NCI-H1694 (cell line): Measurements from ENCODE around the gene ALCAM.
A peak's percentile ranks its signal among the peaks of the same experiment; 100 is the strongest.

Experiments
- DNase-seq: peaks from one replicate; lab custom pipeline; 2025; lab: John Stamatoyannopoulos, UW

Gene ALCAM

DNA sequence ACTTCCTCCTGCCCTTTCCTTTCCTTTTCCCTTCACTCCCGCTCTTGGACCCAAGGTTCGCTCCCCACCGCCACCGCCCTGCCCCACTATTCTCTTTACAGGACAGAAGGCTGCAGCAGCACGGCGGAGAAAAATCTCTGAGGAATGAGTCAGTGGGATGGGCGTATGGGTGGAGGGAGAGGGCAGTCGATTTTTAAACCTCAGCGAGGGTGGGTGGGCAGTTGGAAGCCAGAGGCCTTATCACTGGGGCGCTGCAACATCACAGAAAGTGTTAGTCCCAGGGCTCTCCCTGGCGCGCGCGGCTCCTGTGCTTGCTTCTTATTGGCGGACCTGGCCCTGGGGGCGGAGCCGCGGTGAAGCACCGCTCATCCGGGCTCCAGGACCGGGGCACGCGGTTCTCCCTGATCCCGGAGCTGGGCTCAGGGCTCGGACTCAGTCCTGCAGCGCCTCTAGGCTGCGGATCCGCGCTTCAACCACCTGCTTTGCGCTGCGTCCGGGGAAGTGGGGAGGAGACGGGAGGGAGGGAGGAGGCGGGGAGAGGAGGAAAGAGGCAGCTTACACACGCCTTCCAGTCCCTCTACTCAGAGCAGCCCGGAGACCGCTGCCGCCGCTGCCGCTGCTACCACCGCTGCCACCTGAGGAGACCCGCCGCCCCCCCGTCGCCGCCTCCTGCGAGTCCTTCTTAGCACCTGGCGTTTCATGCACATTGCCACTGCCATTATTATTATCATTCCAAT, at the start of gene ALCAM:
Gene ALCAM, plus strand, starts transcription at position 584 of the 737 bp plus-strand sequence.
- DNase-seq: peak; percentile 27

DNA sequence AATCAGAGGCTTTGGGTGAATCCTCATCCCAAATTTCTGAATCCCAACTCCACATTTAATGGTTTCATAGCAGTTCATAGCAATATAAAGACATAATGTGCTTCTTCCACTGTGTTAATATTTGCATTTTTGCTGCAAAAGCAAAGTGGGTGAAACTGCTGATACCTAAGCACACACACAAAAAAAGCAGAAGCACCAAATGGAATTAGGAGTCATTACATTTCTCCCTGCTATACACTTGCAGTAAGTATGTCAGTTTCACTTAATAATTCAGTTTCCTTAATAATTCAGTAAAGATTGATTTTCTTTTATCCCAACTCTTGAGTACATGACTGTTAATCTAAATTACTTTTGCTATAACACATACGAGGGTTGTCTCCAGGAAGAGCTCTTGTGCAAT, 48.9 kb upstream of the ALCAM start:
- DNase-seq: no peak

DNA sequence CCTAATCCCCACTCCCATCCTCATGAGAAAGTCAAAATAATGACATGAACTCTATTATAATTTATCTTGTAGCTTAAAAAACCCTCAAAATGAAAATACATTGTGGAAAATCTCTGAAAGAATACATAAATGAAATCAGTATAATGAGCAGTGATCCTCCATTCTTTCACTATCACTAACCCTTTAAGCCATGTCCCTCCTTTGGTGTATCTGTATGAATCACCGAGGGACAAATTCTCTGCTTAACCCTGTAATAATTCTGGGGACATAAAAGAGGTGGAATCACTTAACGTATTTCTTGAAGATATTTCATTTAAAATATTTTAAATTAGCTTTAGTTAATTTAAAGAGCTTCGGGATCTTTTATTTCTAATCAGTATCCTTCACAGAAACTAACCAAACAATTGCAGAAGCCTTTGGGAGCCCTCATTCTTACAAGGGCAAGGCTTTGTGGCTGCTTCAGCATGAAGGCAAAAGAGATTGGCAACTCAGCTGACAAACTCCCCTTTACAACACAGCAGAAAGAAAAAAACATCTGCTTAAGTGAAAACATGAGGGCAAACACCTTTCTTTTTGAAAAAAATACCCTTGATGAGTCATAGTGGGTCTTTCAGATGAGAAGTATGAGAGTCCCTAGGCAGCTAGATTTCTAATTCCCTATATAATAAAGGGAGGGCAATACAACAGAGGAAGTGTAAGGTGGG, 44.0 kb upstream of the ALCAM start:
- DNase-seq: no peak

DNA sequence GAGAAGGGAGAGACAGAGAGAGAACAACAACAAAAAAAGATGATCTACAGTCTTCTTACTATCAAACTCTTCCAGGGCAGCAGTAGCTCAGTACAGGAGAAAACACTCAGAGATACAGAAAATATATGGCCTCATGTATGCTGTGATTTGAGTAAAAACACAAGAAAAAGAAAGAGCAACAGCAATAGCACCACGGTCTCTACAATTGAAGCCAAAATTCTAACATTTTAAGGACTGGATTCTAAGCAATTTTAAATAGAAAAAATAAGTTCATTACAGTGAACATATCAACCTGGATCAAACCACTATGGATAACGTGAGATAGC, 43.5 kb upstream of the ALCAM start:
- DNase-seq: no peak

DNA sequence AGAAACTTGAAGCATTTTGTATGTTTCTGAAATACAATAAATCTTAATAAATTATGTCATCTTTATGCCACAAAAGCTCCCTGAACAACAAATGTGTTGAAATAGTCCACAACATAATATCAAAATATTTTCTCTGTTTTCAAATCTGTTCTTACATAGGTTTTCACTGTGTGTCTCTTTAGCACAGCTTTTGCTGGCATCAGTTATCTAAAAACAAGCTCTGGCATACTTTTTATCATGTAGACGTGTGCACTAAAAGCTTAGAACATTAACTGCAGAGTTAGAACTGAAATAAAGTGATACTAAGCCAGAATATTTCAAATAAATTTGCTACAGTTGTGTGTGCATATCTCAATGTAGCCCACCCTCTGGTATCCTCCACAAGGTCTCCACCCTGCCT, 41.8 kb upstream of the ALCAM start:
- no peak for DNase-seq

DNA sequence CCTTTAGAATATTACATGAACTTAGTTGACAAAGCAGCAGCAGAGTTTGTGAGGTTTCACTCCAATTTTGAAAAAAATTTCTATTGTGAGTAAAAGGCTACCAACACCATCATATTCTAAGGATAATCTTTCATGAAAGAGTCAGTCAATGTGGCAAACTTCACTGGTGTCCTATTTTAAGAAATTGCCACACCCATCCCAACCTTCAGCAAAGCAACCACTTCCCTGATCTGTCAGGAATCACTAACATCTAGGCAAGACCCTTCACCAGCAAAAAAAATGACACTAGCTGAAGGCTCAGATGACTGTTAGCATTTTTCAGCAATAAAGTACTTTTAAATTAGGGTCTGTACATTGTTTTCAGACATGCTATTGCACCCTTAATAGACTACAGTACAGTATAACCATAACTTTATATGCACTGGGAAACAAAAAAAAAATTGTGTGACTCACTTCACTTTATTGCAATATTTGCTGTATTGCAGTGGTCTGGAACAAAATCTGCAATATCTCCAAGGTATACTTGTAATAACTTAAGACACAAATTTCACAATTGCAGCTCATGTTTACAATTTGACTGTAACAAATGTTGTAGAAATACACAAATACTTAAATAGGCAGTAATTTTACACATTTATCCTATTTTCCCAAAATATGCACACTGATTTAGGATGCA, 38.9 kb upstream of the ALCAM start:
- DNase-seq: no peak

DNA sequence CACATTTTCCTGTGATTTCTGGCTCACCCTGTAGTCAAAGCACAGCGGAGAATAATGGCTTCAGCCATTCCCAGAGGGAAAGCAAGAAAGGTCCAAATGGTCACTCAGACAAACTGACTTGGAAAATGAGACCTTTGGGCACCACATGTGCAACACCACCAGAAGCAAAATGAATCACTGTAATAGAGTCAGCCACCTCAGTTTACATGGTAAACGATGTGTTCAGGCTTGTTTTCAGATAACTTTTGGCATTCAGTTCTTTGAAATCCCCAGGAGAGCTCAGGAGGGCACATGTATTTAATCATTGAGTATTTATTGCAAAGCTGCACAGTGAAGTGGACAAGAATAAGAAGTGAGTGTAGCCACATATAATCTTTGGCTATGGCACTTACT, 38.4 kb upstream of the ALCAM start:
- no peak for DNase-seq

DNA sequence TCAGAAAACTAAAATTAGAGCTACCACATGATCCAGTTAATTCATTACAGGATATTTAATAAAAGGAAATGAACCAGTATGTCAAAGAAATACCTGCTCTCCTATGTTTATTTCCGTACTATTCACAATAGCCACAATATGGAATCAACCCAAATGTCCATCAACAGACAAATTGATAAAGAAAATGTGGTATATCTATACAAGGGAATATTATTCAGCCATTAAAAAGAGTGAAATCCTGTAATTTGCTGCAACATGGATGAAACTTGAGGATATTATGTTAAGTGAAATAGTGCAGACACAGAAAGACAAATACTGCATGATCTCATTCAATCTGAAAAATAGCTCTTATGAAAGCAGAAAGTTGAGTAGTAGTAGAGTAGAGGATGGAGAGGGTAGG, 33.7 kb upstream of the ALCAM start:
- DNase-seq: no peak

DNA sequence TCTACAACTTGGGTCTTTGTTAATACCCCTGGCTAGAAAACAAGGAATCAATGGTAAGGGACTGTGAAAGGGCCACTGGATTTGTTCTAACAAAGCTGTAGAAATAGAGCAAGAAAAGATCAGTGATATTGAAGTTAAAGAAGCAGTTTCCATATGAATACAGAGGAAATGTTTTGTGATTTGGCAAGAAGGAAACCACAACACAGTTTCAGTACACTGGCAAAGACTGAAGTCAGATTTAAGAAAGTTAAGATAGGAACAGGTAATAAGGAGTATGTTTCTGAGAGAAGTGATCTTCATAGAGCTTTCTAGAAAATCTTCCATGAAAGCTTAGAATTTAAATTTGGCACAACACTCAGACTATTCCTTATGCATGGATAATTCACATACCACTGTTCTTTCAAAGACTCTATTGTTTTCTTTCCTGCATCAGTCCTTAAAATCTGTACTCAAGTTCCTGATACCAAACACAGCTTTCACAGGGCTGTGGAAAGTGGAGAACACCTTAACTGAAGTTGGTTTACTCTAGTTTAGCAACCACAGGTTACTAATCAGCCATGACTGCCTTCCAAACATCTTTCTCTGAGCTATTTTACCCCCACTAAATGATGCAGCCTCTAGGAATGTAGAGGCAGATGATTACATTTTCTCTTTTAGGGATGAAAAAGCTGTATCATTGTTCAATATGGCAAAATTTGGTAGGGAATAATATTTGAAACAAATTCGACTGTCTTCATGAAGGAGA, 32.4 kb upstream of the ALCAM start:
- DNase-seq: no peak

DNA sequence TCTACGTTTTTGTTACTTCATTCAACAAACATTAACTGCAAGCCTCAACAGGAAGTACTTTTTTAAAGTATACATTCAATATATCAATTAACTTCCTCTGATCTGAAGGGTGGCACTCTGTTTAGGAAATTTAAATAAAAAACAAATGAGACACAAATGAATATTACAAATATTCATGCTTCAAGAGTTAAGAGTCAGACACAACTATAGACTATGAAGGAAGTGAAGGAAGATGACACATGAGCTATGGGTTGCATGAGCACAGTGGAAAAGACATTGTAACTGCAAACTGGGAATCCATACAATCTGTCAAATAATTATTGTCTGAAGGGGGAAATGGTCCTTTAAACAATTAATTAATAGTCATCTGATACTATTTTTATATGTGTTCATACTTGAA, 26.8 kb upstream of the ALCAM start:
- DNase-seq: no peak

DNA sequence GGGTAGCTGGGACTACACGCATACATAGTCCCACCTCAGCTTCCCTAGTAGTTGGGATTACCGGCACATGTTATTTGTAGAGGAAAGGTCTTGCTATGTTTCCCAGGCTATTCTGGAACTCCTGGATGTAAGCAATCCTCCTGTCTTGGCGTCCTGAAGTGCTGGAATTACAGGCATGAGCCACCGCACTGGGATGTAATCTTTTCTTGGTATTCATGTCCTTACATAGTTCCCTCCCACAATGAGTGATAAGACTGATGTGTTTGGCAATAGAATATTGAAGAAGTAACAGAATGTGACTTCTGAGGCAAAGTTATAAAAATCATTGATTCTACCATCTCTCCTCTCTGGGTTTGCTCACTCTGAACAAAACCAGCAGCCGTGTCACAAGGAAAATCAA, 22.7 kb upstream of the ALCAM start:
- DNase-seq: no peak

DNA sequence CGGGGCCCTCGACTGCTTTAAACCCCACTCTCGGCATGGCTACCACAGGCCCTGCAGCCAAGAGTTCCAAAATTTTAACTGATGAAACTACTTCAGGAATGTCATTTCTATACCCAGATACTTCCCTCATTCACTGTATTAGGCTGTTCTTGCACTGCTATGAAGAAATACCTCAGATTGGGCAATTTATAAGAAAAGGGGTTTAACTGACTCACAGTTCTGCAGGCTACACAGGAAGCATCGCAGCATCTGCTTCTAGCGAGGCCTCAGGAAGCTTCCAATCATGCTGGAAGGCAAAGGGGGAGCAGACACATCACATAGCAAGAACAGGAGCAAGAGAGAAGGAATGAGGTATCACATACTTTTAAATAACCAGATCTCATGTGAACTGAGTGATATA, 21.6 kb upstream of the ALCAM start:
- no peak for DNase-seq

DNA sequence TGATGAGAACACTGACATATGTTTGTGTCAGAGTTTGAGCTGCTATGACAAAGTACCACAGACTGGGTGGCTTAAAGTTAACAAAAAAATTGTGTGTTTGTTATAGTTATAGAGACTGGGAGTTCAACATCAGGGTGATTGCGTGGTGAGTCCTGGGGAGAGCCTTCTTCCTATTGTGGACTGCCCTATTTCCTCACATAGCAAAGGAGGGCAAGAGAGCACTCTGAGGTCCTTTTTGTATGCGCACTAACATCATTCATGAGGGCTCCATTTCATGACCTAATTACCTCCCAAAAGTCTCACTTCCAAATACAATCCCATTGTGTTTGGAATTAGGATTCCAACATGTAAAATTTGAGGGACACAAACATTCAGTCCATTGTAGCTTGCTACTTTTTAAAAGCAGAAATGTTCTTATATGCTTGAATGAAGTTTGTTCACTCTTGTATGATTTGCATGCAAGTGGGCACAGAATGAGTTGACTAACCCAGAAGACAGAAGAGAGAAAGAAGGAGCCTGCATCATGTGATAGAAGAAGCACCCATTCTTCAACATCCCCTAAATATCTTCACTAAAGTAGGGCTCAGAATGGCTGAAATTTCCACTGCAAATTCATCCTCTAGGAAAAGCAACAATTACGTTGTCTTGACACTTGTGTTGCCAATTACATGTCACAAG, 18.9 kb upstream of the ALCAM start:
- no peak for DNase-seq

DNA sequence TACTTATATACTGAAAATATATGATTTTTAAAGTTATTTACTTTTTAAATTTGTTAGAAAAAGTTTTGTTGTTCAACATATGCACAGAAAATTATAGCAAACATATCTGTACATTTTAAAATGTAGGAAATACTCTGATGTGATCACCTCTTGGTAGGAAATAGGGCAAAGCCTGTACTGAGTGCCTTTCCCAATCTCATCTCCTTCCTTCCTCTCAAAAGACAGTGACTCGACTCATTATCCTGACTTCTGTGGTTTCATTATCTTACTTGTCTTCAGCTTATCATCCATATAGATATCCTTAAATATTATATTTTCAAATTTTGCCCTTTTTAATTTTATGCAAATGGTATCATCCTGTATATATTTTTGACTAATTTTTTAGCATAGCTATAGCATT, 18.4 kb upstream of the ALCAM start:
- no peak for DNase-seq

DNA sequence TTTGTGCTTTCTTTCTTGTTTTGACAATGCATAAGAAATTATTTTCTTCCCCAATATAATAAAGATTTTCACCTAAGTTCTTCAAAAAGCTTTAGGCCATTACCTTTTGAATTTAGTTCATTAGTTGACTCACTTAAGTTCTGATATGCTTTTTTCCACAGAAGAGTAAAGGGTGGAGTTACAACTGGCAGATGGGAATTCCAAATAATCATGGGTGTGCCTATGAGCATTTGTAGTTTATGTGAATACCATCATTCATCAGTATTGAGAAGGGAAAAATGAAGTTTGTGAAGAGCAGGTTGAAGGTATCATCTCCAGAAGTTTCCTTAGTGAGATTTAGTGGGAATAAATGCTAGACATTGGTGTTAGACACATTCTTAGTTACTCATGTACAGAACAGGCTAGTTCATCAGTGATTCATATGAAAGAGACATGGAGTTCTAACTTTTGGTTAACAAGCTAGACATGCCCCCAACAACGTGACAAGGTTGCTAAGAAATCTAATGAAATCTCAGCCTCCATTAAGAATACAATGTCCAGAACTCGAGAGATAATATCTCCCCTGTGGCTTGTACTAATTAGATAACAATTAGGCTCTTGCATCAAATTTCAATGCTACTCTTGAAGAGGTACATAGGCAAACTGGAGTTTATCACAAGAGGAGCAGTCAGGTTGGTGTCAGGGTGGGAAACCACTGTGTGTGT, 16.9 kb upstream of the ALCAM start:
- DNase-seq: no peak

DNA sequence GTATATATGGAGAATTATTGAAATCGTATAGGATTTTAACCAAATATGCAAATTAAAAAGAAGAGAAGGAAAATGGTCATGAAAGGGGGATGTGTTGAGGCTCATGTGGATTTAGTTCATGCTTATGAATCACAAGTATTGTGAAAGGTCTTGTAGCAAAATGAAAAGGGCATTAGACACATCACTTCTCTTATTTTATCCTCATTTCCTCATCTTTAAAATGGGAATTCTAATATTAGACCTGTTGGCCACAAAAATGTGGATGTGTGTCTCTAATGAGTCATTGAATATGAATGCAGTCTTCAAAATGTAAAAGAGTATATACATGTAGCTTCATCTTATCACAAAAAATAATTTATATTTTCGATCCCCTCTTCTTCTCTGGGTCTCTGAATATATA, 14.9 kb upstream of the ALCAM start:
- no peak for DNase-seq

DNA sequence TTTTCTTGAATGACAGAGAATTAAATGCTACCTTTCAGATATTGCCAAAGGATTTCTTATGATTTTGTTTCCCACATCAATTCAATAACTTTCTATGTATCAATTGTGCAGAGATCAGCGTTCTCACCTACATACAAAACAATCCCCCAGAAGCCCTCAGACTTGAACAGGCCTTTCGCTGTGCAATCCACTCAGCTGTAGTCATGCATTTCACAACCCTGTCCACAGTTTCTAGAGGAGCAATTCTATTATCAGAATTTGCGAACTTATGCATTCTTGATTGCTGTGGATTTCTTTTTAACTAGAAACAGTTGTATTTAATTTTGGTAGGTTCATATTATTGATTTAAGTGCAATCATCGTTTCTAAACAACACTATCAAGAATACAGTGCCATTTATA, 13.7 kb upstream of the ALCAM start:
- no peak for DNase-seq

DNA sequence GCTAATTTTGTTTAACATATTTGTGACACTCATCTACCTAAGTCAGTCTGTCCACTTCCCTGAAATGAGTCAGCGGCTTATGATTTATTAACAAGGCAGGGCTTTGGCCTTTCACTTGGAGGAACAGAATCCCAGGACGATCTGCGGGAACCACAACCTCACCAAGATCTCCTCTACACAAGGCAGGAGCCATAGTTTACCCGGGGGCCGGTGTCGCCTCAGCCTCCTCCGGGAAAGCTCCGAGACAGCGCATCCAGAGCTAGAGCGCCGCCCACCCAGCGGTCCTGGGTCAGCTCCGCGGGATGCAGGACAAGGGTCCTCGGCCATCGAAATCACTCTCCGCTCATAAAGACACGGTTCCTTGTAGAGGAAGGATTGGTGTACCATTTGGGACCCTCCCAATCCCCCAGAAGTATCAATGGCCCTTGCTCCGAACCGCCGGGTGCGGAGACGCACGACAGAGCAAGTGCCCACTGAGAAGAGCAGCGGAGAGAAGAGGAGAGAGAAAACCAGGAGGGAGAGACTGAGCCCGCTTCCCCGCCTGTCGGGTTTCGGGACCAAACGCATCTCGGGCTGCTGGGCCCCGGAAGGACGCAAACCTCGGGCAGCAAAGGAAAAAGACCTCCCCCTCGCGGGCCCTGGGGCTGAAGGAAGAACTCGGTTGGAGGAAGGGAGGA, 13.1 kb upstream of the ALCAM start:
- DNase-seq: no peak

DNA sequence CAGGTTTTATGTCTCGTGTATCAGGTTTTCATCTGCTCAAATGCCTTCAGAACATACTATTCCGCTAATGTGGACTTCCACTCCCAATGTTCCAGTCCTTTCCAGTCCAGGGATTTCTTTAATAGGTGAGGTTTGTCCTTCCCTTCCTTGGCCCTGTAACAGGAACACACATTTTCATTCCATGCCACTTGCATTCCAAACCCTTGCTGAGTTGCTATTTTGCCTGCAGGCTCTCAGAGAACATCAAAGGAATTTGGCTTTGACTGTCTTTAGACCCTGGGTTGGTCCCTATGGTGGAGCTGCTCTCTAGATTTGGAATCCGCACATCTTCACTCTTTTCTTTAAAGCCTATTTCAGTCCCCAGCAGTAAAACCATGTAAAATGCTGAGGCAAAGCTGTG, 12.3 kb upstream of the ALCAM start:
- no peak for DNase-seq

DNA sequence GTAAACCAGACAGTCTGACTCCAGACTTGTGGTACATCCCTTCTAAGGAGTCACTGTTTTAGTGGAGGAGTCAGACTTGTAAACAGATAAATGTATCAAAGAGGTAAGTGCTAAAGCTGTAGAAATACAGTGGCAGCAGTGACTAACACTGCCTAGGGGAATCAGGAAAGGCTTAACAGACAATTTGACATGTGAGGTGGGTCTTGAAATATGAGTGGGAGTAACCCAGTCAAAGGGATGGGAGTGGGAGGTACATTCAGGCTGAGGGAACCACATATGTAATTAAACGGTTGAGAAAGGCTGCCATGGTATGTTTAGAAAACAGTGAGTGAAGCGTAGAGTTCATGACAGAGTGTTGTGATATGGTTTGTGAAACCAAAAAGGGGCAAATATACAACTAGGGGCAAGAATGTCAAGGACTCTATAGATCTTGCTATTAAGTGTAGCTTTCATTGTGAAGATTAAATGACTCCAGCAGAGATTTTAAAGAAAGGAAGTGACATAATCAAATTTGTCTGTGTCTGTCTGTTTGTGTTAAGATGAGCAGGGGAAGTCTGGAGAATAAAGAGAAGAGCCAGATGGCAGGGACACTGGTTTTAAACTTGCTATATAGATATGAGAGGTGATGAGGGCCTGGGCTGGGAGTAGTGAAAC, 11.2 kb upstream of the ALCAM start:
- no peak for DNase-seq
